HG02943 (cell line): Measurements from ENCODE around the gene UBE2G2.

Experiments used
- ATAC-seq: cut with Tn5 transposase; IDR thresholded peaks from one replicate; pipeline ENCODE4 v1.9.1; 2021; ENCODE audit warnings: mild to moderate bottlenecking, low read depth, moderate library complexity; ENCODE audit not compliant: unreplicated experiment

Gene UBE2G2

GRCh38 chr21:44732956-44733355, 68.7 kb downstream of the UBE2G2 start:
- ATAC-seq, result no peak

- ATAC-seq, result no peak
Measured at GRCh38 chr21:44732263-44732662, 69.4 kb downstream of the UBE2G2 start.

GRCh38 chr21:44730951-44731579, 70.6 kb downstream of the UBE2G2 start:
- ATAC-seq, result no peak

GRCh38 chr21:44730028-44730395, 71.6 kb downstream of the UBE2G2 start:
- ATAC-seq, result no peak

DNA sequence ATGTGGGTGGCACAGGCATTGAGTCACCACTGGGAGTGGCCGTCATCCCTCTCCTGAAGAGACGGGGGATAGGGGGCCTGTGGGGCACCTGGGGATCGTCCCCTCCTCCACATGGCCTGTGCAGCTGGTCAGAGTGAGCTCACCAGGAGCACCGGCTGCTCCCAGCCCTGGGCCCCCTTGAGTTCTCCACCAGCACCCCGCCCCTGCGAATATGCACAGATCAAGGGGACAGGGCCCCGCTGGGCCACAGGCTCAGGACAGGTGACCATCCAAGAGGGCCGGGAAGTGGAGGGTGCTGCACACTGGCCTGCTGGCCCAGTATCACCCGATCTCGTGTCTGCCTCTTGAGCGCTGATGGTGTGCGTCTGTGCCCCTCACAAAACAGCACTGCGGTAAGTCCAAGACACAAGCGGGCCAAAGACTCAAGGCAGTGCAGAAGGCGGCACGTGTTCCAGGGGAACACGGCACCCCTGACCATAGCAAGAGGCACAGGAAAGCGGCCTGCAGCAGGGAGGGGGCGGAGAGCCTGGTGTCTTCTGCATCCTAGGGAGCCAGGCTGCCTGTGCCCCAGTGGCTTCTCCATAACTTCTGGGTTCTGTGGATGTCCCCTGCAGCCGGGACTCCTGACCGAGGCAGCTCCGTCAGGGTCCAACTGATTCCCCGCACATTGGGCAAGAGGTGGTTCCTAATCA, 72.1 kb downstream of the UBE2G2 start:
- no peak for ATAC-seq

GRCh38 chr21:44728716-44729115, 72.9 kb downstream of the UBE2G2 start:
- ATAC-seq, result no peak

DNA sequence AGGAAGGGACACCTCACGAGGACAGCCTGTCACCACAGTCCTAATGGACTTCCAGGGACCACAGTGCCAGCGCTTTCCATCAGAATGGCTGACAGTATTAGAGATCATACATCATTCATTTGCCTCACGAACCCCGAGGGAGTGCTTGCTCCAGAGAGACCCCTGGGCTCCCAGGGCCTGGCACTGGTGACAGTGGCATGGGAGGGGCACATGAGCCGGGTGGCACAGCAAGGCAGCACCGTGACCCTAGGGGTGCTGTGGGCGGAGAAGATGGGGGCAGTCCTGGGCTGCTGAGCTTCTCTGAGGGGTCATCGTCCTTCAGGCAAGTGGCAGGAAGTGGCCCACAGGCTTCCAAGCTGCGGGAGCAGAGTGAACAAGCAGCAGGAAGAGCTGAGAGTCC, 73.9 kb downstream of the UBE2G2 start:
- no peak for ATAC-seq

DNA sequence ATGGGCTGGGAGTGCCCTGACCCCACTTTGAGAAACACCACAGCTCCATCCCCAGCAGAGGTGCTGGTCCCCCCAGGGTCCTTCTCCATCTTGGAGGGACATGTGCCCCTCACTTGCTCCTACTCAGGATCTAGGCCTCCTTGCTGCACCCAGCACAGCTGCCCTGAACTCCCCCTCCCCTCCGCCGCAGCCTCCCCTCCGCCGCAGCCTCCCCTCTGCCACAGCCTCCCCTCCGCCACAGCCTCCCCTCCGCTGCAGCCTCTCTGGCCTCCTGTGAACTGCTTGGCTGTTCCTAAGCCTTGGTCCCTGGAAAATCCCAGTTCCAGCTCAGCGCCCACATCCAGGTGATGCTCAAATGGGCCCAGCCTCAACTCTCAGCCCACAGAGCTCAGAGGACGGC, 74.3 kb downstream of the UBE2G2 start:
- ATAC-seq, result no peak

DNA sequence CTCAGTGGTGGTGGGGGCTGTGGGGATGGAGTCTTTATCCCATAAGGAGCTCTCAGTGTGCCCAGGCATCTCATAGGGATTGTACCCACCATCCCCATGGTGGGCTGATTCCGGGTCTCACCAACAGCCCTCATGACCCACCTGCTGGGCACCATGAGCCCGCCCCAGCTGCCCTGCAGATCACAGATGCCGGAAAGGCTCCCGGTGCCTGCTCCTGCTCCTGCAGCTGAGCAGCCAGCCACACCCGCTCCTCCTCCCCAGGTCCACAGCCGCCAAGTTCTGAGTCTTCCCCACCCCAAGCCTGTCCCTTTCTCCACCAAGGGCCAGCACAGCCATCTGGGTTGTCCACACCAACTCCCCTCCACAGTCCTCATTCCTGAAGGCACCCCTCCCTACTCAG, 74.8 kb downstream of the UBE2G2 start:
- ATAC-seq, result no peak

DNA sequence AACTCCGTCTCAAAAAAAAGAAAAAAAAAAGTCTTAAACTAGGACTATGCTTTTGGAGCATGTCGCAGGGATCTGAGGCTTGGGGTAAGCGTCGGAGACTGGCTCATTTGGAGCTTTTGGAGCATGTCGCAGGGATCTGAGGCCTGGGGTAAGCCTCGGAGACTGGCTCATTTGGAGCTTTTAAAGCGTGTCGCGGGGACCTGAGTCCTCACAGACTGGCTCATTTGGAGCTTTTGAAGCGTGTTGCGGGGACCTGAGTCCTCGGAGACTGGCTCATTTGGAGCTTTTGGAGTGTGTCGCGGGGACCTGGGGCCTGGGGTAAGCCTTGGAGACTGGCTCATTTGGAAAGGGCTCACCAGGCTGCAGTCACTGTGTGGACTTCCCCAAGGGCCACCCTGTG, 76.7 kb downstream of the UBE2G2 start:
- ATAC-seq, result no peak

GRCh38 chr21:44724196-44724595, 77.4 kb downstream of the UBE2G2 start:
- ATAC-seq, result no peak

- ATAC-seq, result no peak
Measured at GRCh38 chr21:44723177-44724131, 78.2 kb downstream of the UBE2G2 start.

- no peak for ATAC-seq
Measured at GRCh38 chr21:44722731-44723130, 78.9 kb downstream of the UBE2G2 start.

GRCh38 chr21:44720170-44720569, 81.5 kb downstream of the UBE2G2 start:
- ATAC-seq, result no peak
